ENCODE data around the gene FGR.

FGR gene

GRCh38 chr1:27600498-27601175 is 34.3 kb downstream of the FGR start:
- no peak for DNase-seq

DNA sequence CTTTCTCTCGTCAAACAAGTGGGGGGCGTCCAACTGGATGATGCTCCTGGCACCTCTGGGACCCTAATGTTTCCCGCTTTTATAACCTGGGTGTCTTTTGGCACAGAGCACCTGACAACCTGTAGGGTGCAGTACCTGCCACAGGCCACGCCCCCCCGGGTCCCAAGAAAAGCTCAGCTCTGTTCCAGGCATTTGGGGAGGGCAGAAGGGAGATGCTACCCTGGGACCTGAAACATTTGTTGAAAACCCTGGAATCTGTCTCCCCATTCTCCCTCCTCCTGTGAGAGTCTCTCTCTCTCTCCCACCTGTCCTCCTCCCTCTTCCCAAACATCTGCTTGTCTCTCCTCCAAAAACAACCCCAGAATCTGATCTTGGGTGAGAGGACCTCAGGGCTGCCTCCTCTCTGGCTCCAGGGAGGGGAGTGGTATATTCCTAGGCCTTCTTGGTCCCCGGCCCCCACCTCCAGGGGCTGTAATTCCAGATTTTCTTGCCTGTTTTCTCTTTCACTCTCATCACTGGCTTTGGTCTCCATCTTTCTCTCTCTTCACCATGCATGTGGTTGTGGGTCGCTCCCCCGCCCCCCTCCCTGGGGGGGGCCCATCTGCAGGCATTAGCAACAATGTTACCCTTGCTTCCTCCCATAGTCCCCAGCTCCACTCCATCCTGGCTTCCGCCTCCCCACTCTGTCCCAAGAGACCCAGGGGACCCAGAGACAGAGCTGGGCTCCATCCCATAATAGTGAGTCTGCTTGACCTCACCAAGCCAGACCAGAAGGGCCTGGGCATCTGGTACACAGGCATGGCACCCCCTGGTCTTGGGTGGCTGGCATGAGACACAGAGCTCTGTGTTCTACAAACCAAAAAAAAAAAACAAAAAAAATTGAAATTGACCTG is 35.1 kb downstream of the FGR start:
- no peak for DNase-seq

DNA sequence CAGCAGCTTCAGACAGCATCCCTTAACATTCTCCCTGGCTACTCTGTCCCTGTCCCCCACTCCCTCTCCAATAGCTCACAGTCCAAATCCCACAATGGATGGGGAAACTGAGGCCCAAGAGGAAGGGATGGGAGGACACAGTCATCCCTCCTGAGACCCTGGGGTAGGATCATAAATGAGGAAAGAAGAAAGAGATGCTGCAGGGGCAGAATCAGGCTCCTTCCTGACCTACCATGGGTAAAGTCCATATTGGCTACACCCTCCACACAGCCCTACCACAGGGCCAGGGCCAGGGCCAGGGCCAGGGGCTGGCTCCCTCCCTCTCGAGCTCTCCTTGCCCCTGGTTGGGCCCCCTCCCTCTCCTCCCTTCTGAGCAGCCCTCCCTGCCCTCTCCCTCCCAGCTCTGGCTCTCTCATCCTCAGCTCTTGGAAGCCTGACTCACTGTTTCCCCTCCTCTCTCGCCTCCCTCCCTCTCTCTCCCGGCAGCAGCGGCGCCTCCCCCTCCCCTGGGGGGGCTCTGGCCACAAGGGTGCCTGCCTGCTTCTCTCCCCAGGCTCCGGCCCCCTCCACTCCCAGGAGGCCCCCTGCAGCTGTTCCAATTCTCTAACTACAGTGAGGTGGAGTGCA is 36.0 kb downstream of the FGR start:
- no peak for DNase-seq

GRCh38 chr1:27598295-27598687 is 36.7 kb downstream of the FGR start:
- DNase-seq: no peak

- no peak for DNase-seq
Measured at GRCh38 chr1:27597516-27598294, 37.3 kb downstream of the FGR start.

DNA sequence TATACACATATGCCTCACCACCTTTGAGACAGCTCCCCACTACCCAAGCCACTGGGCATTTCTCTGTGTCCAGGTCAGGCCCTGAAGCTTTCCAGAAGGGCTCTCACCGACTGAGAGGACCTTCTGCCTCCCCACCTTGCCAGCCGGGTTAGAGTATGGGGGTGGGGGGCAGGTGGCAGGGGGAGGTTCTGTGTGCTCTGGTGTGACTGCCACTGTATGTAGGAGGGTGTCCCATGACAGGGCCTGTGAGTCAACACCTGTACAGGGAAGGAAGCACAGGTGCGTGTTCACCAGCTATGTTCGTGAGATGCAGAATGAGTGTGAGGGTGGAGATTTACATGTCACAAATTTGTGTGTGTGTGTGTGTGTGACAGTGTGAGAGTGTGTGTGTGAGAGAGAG is 38.0 kb downstream of the FGR start:
- no peak for DNase-seq

- DNase-seq: no peak
Measured at GRCh38 chr1:27596261-27596660, 38.7 kb downstream of the FGR start.

DNA sequence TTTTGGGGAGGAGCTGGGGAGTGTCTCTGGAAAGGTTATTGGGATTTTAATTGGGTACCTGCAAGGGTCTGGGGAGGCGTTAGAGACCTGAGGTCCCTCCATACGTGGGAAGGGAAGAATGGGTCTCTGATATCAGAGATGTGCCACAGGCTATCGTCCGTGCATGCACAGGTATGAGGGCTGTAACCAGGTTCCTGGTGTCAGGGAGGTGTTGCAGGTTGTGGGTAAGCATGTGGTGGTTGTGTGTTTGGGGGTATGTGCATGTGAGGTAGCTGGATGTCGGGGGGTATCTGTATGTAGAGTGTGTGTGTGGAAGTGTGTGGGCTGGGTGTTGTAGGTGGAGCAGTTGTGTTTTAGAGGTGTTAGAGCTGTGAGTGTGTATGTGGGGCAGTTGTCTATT is 39.4 kb downstream of the FGR start:
- DNase-seq: no peak

GRCh38 chr1:27594564-27595510 is 40.1 kb downstream of the FGR start:
- peak in 1 of 2 donors; percentile 20 for DNase-seq

DNA sequence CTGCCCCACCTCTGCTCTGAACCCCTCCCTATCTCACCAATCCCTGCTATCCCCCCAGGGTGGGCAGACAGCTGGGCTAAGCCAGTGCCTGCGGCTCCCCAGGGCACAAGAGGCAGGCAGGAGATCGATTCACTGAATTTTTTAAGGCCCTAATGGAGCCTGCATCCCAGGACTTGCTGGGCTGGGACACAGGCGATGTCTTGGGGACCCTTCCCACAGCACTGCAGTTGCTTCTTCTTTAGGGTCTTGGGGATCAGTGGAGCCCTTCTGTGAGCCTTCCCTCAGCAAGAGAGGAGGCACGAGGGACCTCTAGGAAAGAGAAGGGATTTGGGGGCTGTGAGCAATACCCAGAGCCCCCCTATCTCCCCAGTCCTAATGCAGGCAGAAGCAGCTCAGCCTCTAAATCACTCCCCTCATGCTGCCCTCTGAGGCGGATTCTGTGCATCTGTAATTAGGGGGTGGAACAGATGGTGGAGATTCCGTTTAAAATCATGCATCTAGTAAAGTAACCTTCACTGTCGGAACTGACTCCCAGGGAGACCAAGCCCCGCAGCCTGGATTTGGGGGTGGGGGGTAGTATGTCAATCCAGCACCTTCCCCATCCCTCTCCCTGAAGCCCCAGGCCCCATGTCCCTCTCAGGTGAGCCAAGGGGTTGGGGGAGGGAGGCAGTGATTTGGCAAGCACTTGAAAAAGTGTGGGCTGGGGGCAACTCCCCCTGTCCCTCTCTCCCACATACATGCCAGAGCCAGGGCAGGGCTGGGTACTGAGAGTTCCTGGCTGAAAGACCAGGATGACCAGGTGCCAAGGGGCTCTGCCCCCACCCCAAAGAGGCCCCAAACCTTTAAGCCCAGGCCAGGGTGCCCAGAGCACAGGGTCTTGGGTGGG is 41.1 kb downstream of the FGR start:
- no peak for DNase-seq

GRCh38 chr1:27592931-27593677 is 41.9 kb downstream of the FGR start:
- DNase-seq: no peak

GRCh38 chr1:27592232-27592930 is 42.6 kb downstream of the FGR start:
- DNase-seq: no peak

- DNase-seq: no peak
Measured at GRCh38 chr1:27591622-27592021, 43.4 kb downstream of the FGR start.

GRCh38 chr1:27590917-27591508 is 44.0 kb downstream of the FGR start:
- no peak for DNase-seq

DNA sequence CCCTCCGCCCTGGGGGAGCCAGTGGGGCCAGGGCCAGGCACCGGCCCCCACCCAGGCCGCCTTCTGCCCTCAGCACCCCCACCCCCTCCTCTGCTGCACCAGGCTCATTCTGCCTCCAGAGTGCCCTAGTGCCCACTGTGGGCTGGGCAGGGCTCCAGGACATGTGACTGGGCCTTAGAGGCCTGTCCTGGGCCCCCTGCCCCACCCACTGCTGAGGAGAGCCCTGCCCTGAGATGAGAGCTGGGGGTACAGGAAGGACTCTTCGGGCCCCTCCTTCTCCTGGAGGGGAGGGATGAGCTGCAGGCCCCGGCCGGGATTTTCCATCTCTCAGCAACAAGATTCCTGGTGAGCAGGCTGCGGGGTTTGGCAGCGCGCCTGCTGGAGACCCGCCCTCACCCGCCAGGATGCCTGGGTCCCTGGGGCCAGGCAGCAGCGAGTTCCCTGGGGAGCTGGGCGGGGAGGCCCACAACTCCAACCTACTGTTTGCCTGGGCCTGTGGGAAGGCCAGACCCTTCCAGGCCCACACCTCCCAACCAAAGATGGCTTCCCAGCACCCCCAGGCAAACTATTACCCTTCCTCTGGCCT is 45.1 kb downstream of the FGR start:
- DNase-seq: no peak

GRCh38 chr1:27589441-27589840 is 45.5 kb downstream of the FGR start:
- no peak for DNase-seq

- DNase-seq: no peak
Measured at GRCh38 chr1:27588256-27589232, 46.4 kb downstream of the FGR start.
